IPS-20b (cell line): ENCODE data around the gene IRF9.

Experiments used
- H3K27ac ChIP-seq: one replicate; pipeline ENCODE4 v1.5.1; 2013; ENCODE audit warnings: low read length
- H3K27me3 ChIP-seq: 2 replicates; pipeline ENCODE4 v1.6.1; 2013; ENCODE audit warnings: mild to moderate bottlenecking, low read length, inconsistent platforms; ENCODE audit not compliant: insufficient read depth
- H3K36me3 ChIP-seq: 2 replicates; pipeline ENCODE4 v1.6.1; 2013; ENCODE audit warnings: low read depth, mild to moderate bottlenecking, inconsistent platforms, low read length, moderate library complexity; ENCODE audit not compliant: insufficient read depth
- H3K4me1 ChIP-seq: 2 replicates; pipeline ENCODE4 v1.6.1; 2013; ENCODE audit warnings: mild to moderate bottlenecking, control low read depth, inconsistent platforms, low read length, moderate library complexity; ENCODE audit not compliant: insufficient read depth
- H3K4me3 ChIP-seq: 2 replicates; pipeline ENCODE4 v1.5.1; 2013; ENCODE audit warnings: mild to moderate bottlenecking, low read length, inconsistent platforms
- H3K9ac ChIP-seq: 2 replicates; pipeline ENCODE4 v1.6.1; 2013; ENCODE audit warnings: low read depth, mild to moderate bottlenecking, inconsistent platforms, low read length, moderate library complexity
- H3K9me3 ChIP-seq: 2 replicates; pipeline ENCODE4 v1.6.1; 2013; ENCODE audit warnings: mild to moderate bottlenecking, low read depth, low read length, inconsistent platforms; ENCODE audit not compliant: insufficient read depth

Gene IRF9

GRCh38 chr14:24155100-24155499 lies 6.0 kb upstream of the IRF9 start:
- H3K27me3 ChIP-seq = no peaks in the 10 kb centered on the region
- H3K9me3 ChIP-seq = no peaks in the 10 kb centered on the region
- H3K36me3 ChIP-seq = peaks cover 79% of the 10 kb centered on the region
- no peak overlapping the region for H3K9ac ChIP-seq
- H3K4me1 ChIP-seq = no peaks in the 10 kb centered on the region
- H3K4me3 ChIP-seq = no peak overlapping the region
- H3K27ac ChIP-seq = no peak overlapping the region

DNA sequence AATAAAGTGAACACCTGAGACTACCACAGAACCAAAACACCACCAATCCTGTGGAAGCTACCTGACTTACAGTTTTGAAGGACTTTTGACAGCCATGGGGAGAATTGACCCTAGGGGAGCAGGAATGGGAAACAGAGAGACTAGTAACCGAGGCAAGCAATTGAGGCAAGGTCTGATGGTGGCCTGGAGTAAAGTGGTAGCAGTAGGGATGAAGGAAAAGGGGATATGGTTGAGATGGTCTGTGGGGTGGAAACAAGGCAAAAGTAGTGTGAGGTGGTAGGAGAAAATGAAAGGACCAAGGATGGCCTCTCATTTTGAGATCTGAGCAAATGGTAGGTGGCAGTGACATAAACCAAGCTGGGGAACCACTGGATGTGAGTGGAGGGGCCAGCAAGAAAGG lies 4.2 kb upstream of the IRF9 start:
- H3K27me3 ChIP-seq = no peaks in the 10 kb centered on the region
- H3K27ac ChIP-seq = no peak overlapping the region
- peaks cover 7% of the 10 kb centered on the region; the same call in 1 of the 2 replicates for H3K4me1 ChIP-seq
- no peaks in the 10 kb centered on the region for H3K9me3 ChIP-seq
- no peak overlapping the region for H3K4me3 ChIP-seq
- H3K36me3 ChIP-seq = peaks cover 70% of the 10 kb centered on the region
- H3K9ac ChIP-seq = no peak overlapping the region

GRCh38 chr14:24157331-24157730 lies 3.7 kb upstream of the IRF9 start:
- peaks cover 7% of the 10 kb centered on the region; the same call in 1 of the 2 replicates for H3K4me1 ChIP-seq
- no peak overlapping the region for H3K4me3 ChIP-seq
- H3K9me3 ChIP-seq = no peaks in the 10 kb centered on the region
- H3K27me3 ChIP-seq = no peaks in the 10 kb centered on the region
- H3K9ac ChIP-seq = no peak overlapping the region
- no peak overlapping the region for H3K27ac ChIP-seq
- peaks cover 66% of the 10 kb centered on the region for H3K36me3 ChIP-seq

- peaks cover 70% of the 10 kb centered on the region for H3K36me3 ChIP-seq
- H3K9me3 ChIP-seq = no peaks in the 10 kb centered on the region
- no peak overlapping the region for H3K9ac ChIP-seq
- H3K4me3 ChIP-seq = no peak overlapping the region
- no peak overlapping the region for H3K27ac ChIP-seq
- peaks cover 7% of the 10 kb centered on the region; the same call in 1 of the 2 replicates for H3K4me1 ChIP-seq
- no peaks in the 10 kb centered on the region for H3K27me3 ChIP-seq
Measured at GRCh38 chr14:24159777-24160498, 1.1 kb upstream of the IRF9 start.

GRCh38 chr14:24160499-24160849 lies 591 bp upstream of the IRF9 start:
- H3K9me3 ChIP-seq = no peaks in the 10 kb centered on the region
- peaks cover 7% of the 10 kb centered on the region; the same call in 1 of the 2 replicates for H3K4me1 ChIP-seq
- peaks cover 70% of the 10 kb centered on the region for H3K36me3 ChIP-seq
- no peaks in the 10 kb centered on the region for H3K27me3 ChIP-seq
- no peak overlapping the region for H3K4me3 ChIP-seq
- no peak overlapping the region for H3K27ac ChIP-seq
- no peak overlapping the region for H3K9ac ChIP-seq

GRCh38 chr14:24162093-24162492 lies 1.0 kb downstream of the IRF9 start:
- no peak overlapping the region; the same call in 1 of the 2 replicates for H3K9ac ChIP-seq
- H3K27me3 ChIP-seq = no peaks in the 10 kb centered on the region
- no peak overlapping the region for H3K4me3 ChIP-seq
- peaks cover 64% of the 10 kb centered on the region for H3K36me3 ChIP-seq
- H3K4me1 ChIP-seq = peaks cover 7% of the 10 kb centered on the region; the same call in 1 of the 2 replicates
- no peak overlapping the region for H3K27ac ChIP-seq
- H3K9me3 ChIP-seq = no peaks in the 10 kb centered on the region

DNA sequence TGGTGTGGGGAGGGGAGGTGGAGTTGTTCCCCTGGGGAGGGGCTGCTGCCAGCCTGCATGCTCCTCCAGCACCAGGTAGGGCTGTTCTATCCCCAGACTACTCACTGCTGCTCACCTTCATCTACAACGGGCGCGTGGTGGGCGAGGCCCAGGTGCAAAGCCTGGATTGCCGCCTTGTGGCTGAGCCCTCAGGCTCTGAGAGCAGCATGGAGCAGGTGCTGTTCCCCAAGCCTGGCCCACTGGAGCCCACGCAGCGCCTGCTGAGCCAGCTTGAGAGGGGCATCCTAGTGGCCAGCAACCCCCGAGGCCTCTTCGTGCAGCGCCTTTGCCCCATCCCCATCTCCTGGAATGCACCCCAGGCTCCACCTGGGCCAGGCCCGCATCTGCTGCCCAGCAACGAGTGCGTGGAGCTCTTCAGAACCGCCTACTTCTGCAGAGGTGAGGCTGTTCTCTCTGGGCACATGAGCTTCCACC lies 3.5 kb downstream of the IRF9 start:
- Histone ChIP-seq H3K27me3 (no peaks in the 10 kb centered on the region), H3K4me1 (peaks cover 7% of the 10 kb centered on the region; the same call in 1 of the 2 replicates), H3K27ac (no peak overlapping the region), H3K9me3 (no peaks in the 10 kb centered on the region), H3K4me3 (no peak overlapping the region), H3K36me3 (peaks cover 48% of the 10 kb centered on the region), H3K9ac (no peak overlapping the region)

- Histone ChIP-seq H3K36me3 (peaks cover 36% of the 10 kb centered on the region), H3K4me1 (peaks cover 7% of the 10 kb centered on the region; the same call in 1 of the 2 replicates), H3K9me3 (no peaks in the 10 kb centered on the region), H3K4me3 (no peak overlapping the region), H3K9ac (no peak overlapping the region), H3K27me3 (no peaks in the 10 kb centered on the region), H3K27ac (no peak overlapping the region)
Measured at GRCh38 chr14:24165785-24166184, 4.7 kb downstream of the IRF9 start.

GRCh38 chr14:24167469-24168114 lies 6.5 kb downstream of the IRF9 start:
- no peaks in the 10 kb centered on the region for H3K27me3 ChIP-seq
- H3K36me3 ChIP-seq = peaks cover 35% of the 10 kb centered on the region
- H3K27ac ChIP-seq = no peak overlapping the region
- H3K9me3 ChIP-seq = no peaks in the 10 kb centered on the region
- H3K4me1 ChIP-seq = no peaks in the 10 kb centered on the region
- no peak overlapping the region for H3K4me3 ChIP-seq
- no peak overlapping the region for H3K9ac ChIP-seq

- H3K27me3 ChIP-seq = no peaks in the 10 kb centered on the region
- H3K9me3 ChIP-seq = no peaks in the 10 kb centered on the region
- H3K36me3 ChIP-seq = 0 out of 2 replicates have a peak, but pooled peaks cover under 1% of the 10 kb centered on the region
- no peaks in the 10 kb centered on the region for H3K4me1 ChIP-seq
- H3K9ac ChIP-seq = no peak within 1 kb of the TSS
- no peak within 1 kb of the TSS for H3K4me3 ChIP-seq
- no peak within 1 kb of the TSS for H3K27ac ChIP-seq
Measured at GRCh38 chr14:24171422-24172260, 10.6 kb downstream of the IRF9 start, which contains the start of gene REC8. TSS of gene REC8 (plus strand) at chr14:24172080. CDS start at chr14:24172553, 473 bp downstream.

DNA sequence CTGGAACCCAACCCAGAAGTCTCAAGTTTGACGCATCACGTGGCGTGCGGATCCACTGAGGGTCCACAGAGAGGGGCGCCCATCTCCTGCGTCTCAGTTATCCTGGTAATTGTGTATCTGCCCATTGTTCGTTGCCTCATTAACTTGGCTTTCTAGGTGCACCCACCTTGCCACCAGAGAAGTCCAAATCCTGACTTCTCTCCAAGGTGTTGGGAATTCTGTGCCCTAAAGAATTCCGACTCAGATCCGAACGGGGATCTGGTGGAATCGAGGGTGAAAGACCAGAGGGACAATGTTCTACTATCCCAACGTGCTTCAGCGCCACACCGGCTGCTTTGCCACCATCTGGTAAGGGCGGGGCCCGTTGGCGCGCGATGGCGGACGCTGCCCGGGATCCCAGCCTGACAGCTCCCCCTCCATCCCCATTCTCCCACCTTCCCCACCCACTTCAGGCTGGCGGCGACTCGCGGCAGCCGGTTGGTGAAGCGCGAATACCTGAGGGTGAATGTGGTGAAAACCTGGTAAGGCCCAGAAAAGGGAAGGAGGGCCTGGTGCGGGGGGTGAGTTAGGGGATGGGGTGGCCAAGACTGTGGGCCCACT lies 11.3 kb downstream of the IRF9 start:
- Histone ChIP-seq H3K4me1 (no peaks in the 10 kb centered on the region), H3K9me3 (no peaks in the 10 kb centered on the region), H3K27ac (no peak overlapping the region), H3K9ac (no peak overlapping the region), H3K4me3 (no peak overlapping the region), H3K27me3 (no peaks in the 10 kb centered on the region), H3K36me3 (no peaks in the 10 kb centered on the region)
